ENCODE measurements around the gene HPGD.

HPGD gene

DNA sequence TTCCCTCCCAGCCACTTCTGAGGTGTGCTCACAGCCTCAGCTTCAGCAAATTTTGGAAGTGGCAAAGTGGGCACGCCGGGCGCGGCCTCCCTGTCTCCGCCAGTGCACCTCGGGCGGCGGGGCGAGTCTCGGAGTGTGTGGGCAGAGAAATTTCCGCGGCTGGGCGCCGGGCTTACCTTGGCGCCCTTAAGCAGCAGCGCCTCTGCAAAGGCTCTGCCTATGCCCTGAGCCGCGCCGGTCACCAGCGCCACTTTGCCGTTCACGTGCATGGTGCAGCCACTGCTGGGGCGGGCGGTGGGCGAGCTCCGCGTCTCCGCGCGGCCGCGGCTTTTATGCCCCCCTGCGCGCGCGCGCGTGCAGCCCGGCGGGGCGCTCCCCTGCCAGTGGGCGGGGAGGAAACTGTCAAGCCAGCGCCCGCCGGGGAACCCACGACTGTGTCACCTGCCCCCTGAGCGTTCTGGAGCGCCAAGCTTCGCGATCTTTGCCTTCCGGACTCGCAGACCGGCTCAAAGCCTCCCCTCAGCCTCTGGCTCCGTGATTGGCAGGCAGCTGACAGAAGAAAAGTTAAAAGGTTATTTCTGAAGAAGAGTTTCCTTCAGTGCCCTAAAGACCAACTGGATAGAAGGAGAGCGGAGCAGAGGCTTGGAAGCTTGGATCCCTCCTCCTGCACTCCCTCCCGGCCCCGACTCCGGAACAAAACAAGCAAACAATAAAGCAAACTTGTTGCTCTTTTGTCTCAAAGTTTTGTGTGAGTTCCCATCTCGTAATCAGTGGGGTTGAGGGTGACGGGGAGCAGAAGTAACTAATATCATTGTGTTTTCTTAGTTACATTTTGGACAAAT, at the start of gene HPGD:
Gene HPGD (minus strand): TSS at position 306 of the 842 bp plus-strand sequence. CDS start 37 bp downstream, at position 269.
- peak; percentile 67 for DNase-seq

DNA sequence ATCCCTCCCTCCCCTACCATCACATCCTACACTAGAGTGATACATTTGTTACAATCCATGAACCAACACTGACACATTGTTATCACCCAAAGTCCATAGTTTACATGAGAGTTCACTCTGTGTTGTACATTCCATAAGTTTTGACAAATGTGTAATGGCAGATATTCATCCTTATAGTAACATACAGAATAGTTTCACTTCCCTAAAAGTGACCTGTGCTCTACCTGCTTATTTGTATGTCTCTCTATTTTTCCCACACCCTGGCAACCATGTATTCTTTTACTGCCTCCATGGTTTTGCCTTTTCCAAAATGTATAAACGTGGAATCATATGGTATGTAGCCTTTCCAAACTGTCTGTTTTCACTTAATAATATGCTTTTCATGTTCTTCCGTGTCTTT, 42.2 kb upstream of the HPGD start:
- DNase-seq = no peak

DNA sequence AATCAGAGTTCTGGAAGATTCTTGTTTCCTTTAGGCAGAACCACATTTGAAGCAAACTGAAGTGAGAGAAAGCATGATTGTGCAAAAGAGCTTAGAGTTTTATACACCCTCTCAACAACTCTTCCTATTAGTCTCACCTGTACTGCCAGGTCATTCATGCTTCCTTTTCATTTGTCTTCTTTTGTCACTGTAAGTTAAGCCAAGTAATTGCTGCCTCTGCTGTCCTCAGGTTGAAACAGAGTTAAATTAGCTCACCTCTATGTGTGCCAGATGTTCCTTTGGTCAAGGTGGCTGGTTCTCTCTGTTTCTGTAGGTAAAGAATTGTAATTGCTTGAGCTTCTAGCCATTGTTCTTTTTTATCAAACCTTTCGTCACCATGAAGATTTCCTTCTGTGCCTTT, 41.1 kb upstream of the HPGD start:
- no peak for DNase-seq

GRCh38 chr4:174561560-174561959, 39.3 kb upstream of the HPGD start:
- DNase-seq = no peak

- DNase-seq = no peak
These were observed 37.6 kb upstream of the HPGD start for GRCh38 chr4:174559894-174560293.

GRCh38 chr4:174555789-174556630, 33.7 kb upstream of the HPGD start:
- DNase-seq = no peak

DNA sequence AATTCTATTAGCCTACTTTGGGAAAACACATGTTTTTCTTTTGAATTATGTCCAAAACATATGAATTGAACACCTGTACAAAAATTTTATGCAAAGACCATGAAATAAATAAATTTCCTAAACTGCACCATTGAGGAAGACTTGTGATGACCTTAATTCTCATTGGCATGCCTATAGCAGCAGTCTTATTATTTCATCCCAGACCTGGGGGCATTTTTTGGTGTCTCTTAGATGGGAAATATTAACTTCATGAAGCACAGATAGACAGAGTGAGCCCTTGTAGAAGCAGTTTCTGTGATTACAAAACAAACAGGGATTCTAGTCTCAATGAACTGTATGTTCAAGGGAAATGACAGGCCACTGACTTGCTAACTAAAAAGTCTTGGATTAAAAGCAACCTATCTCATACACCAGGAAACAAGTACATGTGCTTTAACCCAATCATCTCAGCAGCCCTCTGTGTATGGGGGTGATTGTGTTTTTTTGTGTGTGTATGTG, 32.0 kb upstream of the HPGD start:
- DNase-seq = no peak

- no peak for DNase-seq
These were observed 31.5 kb upstream of the HPGD start for GRCh38 chr4:174553828-174554227.

DNA sequence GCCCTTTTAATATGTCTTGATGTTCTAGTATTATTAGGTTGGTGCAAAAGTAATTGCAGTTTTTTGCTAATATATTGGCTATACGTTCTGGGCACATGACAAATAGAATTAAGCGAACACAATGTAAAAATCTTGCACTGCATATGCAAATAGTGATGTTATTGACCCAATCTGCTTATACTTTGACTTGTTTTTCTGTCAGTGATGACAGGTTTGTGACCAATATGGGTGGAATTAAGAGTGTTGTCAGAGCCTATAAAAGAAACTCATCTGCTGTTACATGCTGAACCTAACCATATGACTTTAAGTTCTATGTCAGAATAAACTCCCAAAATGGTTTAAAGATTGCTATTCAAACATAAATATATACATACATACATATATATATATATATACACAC, 30.7 kb upstream of the HPGD start:
- DNase-seq = no peak

- DNase-seq = no peak
These were observed 28.3 kb upstream of the HPGD start for GRCh38 chr4:174550541-174550940.

GRCh38 chr4:174549721-174550120, 27.4 kb upstream of the HPGD start:
- no peak for DNase-seq

GRCh38 chr4:174545268-174545667, 23.0 kb upstream of the HPGD start:
- DNase-seq = no peak

- no peak for DNase-seq
These were observed 22.2 kb upstream of the HPGD start for GRCh38 chr4:174544496-174544895.

GRCh38 chr4:174540175-174540574, 17.9 kb upstream of the HPGD start:
- DNase-seq = no peak

- no peak for DNase-seq
These were observed 17.3 kb upstream of the HPGD start for GRCh38 chr4:174539571-174539970.

DNA sequence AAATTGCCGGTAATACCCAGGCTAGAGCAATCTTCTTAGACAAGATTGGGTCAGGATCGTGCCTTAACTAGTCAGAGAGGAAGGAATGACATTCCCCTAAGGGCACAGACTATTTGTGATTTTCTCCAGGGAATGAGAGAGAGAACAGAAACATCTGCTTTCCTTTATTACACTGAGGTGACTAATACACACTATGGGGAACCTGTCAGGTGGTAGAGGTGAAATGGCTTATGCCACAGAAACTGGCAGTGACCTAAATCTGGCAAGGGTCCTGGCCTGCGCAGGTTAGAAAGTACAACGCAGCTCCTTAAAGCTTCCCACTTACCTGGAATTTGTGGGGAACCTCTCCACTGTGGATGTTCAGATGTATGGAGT, 16.6 kb upstream of the HPGD start:
- DNase-seq = no peak

DNA sequence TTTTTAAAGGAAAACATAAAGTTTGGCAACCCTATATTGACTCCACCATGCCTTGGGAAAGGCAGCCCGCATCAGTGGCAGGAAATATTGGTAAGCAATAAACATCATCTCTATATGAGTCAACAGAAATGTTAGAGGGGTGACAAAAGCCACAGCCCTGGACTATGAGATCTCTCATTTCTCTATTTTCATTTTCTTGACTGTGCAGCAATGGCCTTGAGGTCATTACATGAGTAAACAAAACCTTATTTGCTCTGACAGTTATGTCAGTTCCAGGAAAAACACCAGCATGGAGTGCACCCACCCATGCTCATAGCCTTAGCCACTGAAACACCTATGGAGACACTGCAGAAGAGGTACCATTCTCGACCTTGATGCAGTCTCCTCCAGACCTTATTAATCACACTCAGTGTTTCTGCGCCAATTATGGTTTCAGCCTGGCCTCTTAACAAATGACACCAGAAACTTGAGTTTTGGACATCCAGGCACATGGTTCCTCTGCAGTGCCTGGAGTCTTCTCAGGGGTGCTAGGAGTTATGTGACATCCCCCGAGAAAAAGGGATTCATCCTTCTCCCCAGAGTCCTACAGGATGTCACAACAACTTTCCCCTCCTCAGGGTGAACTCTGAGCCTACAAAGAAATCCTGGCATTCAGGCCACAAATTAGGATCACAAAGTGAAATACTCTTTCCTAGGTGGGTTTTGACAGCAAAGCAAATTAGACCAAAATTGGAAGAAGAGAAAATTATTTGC, 16.0 kb upstream of the HPGD start:
- no peak for DNase-seq

DNA sequence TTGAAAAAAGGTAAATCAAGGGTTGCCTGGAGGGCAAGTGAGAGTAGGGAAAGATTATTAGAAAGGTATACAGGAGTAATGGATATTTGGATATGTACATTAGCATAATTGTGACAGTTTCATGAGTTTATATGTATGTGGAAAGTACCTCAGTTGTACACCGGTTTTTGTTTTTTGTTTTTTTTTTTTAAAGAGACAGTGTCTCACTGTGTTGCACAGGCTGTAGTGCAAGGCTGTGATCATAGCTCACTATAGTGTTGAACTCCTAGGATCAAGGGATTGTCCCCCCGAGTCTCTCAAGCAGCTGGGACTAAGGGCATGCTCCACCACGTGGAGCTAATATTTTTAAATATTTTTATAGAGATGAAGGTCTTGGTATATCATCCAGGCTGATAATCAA, 15.3 kb upstream of the HPGD start:
- no peak for DNase-seq

DNA sequence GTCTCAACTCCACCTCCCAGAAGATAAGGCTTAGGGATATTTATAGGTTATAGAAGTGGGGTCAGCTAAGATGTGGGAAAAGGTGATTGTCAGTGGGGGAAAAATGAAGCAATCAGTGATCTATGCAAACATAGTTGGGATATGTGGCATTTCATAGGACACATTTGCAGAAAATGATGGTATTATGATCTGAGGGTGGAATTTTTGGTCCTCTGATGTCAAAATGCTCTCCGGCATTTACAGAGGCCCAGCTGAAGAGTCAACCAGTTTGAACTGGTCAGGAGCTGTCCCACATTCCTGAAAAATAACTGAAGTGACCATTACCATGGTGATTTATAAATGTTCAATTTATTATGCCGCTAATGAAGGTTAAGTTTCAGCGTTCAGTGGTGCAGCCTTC, 12.2 kb upstream of the HPGD start:
- no peak for DNase-seq

DNA sequence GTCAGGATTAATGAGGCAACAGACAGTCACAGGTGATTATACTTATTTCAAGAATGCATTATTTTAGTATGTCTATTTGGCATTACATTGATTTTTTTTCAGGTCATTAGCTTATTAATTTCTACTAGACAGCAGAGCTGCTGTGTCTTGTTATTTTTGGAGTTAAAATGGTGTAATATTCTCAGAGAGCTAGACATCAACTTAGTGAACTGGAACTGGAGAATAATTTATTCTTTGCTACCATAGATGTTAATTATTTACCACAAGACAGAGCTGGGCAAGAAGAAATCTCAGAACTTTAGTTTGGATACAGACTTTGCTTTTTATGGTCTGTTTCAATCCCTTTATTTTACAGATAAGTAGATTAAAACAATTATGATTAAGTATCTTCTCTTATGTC, 10.2 kb upstream of the HPGD start:
- no peak for DNase-seq

DNA sequence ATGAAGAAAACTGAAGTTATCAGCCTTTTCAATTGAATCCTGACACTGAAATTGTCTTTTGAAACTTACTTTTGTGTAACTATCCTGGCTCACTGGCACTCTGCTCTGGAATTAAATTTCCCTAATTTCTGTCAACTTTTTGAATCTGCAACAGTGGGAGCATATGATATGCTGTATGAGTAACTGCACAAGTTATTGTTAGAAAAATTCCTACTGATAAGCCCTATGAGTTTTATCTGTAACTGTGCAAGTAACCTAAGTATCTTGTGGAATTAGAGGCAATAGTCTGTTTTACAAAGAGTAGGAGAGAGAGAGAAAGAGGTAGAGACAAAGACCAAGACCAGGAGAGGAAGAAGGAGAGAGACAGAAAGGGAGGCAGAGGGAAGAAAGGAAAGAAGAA, 9.2 kb upstream of the HPGD start:
- no peak for DNase-seq

DNA sequence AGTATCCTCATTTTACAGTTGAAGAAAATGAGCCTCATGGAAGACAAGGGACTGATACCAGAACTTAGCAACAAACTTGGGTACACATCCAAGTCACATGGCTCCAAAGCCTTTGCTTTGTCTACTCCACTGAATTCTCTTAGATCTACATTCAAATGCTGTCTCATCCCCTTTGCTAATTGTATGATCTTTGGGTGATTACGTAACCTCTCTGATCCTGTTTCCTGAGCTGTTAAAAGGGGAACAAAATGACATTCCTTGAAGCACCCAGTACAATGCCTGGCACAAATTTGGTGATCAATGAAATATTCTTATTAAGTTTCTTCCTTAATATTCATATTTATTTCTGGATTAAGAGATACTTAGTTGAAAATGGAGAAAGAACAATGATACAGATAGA, 5.9 kb upstream of the HPGD start:
- no peak for DNase-seq

GRCh38 chr4:174526731-174527130, 4.4 kb upstream of the HPGD start:
- no peak for DNase-seq
